Brain microvascular endothelial cell (primary cell): ENCODE results near the gene CDON.
A peak's percentile ranks its signal among the peaks of the same experiment; 100 is the strongest.

Experiments used
- DNase-seq: peaks from one replicate; pipeline ENCODE4 v3.0.0-alpha.2; 2020
- H3K27ac ChIP-seq: fragments of 250-450 bp; sonication (Bioruptor Pico); 2 replicates; pipeline ENCODE4 v1.5.1; 2020; ENCODE audit warnings: mild to moderate bottlenecking, moderate library complexity
- H3K27me3 ChIP-seq: fragments of 250-450 bp; sonication (Bioruptor Pico); replicated peaks from 2 replicates; pipeline ENCODE4 v1.5.1; 2020; ENCODE audit warnings: mild to moderate bottlenecking
- H3K36me3 ChIP-seq: fragments of 250-450 bp; sonication (Bioruptor Pico); replicated peaks from 2 replicates; pipeline ENCODE4 v1.5.1; 2020; ENCODE audit warnings: mild to moderate bottlenecking
- H3K4me3 ChIP-seq: 2 replicates; pipeline ENCODE4 v1.5.1; 2011; ENCODE audit warnings: low read depth, mild to moderate bottlenecking, control low read depth, low read length, moderate library complexity
- in situ Hi-C: cut with HindIII; loops from 2 replicates; pipeline ENCODE4 v1.10.0; 2017; ENCODE audit warnings: low sequenced_read_pairs, low pct_ligation_motif_present
- TF ChIP-seq, protein P1 (sequence below): IDR thresholded peaks from 2 replicates; pipeline ENCODE4 v1.5.1; 2011; ENCODE audit warnings: low read depth, mild to moderate bottlenecking, moderate library complexity, low read length, control low read depth, inconsistent platforms; ENCODE audit errors: missing control alignments

The CDON gene

DNA sequence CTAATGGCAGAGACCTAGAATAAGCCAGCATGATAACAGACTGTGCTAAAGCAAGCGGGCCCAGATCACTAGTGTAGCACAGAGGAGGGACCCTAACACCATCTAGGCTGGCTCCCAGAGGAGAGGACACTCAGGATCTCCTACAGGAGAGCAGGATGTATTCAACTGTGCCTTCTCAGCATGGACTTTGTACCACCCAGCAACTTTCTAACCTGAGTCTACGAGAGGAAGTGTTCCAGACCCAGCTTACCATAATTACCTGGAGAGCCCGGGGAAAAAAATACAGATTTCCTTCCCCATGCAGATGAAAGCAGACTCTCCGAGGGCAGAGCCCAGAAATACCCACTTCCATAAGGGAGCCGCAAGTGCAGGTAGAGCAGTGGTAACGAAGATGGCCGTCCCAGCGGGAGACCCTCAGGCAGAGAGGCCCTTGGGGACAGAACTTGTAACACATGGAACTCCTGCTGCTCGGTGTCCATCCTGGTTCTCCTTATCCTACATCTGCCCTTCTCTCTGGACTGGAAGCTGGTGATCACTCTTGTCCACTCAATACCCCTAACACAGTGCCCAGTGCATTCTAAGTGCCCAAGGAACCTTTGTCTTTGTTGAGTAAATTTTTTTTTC, 138.2 kb downstream of the CDON start:
- TF ChIP-seq, protein P1, sequence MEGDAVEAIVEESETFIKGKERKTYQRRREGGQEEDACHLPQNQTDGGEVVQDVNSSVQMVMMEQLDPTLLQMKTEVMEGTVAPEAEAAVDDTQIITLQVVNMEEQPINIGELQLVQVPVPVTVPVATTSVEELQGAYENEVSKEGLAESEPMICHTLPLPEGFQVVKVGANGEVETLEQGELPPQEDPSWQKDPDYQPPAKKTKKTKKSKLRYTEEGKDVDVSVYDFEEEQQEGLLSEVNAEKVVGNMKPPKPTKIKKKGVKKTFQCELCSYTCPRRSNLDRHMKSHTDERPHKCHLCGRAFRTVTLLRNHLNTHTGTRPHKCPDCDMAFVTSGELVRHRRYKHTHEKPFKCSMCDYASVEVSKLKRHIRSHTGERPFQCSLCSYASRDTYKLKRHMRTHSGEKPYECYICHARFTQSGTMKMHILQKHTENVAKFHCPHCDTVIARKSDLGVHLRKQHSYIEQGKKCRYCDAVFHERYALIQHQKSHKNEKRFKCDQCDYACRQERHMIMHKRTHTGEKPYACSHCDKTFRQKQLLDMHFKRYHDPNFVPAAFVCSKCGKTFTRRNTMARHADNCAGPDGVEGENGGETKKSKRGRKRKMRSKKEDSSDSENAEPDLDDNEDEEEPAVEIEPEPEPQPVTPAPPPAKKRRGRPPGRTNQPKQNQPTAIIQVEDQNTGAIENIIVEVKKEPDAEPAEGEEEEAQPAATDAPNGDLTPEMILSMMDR: no peak
- DNase-seq: no peak
- H3K36me3 ChIP-seq: no peaks in the 10 kb centered on the region
- no peak overlapping the region for H3K4me3 ChIP-seq
- in situ Hi-C loops: loop anchor here (25.0 kb wide), 1 partner anchor 263 kb away; no protein-coding TSS in a partner anchor
- H3K27ac ChIP-seq: no peak overlapping the region
- peaks cover 2% of the 10 kb centered on the region for H3K27me3 ChIP-seq

DNA sequence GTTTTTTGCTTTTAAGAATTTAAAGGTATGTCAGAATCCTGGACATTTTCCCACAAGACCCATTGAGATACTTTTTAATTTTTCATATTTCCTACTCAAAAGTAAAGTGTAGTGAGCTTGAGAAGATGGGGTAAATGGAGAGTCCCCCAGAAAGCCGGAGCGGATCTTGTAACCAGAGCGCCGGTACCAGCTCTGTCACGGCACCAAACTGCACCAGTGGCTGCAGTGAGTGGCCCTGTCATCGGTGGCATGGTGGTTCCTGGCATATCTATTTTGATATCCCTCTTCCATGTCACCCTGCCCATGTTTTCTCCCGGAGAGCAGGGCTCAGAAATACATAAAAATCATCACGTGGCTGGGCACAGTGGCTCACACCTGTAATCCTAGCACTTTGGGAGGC, 139.0 kb downstream of the CDON start:
- Histone ChIP-seq H3K4me3 (no peak overlapping the region), H3K27me3 (peaks cover 2% of the 10 kb centered on the region), H3K36me3 (no peaks in the 10 kb centered on the region), H3K27ac (no peak overlapping the region)
- in situ Hi-C loops: no loop called here
- no peak for DNase-seq
- TF ChIP-seq, protein P1: no peak

DNA sequence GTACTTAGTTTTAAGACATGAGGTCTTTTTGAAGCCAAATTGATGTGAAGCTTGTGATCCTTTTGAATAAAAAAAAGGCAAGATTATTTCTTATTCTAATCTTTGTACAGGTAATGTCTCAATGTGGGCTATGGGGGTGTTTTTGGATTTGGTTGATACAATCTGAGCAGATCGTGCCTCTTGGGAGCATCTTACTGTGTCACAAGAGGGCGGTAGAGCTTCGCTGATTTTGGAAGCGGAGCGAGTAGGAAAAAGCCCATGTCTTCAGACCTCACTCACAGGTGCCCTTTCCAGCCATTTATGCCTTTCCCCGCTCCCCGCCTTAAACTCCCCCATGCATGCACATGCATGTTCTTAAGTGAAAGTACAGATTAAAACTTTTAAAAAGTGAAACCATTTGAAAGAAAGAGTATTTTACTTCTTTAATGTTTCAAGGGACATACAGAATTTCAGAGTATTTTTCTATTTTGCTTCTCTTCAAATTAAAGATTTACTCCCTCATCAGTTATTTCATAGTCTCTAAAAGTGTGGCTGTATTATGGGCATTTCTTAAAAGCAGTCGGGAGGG, 139.6 kb downstream of the CDON start:
- Histone ChIP-seq H3K27ac (no peak overlapping the region), H3K27me3 (peaks cover 2% of the 10 kb centered on the region), H3K36me3 (no peaks in the 10 kb centered on the region), H3K4me3 (no peak overlapping the region)
- TF ChIP-seq, protein P1: peak; percentile 91
- in situ Hi-C loops: no loop called here
- DNase-seq: peak; percentile 62

DNA sequence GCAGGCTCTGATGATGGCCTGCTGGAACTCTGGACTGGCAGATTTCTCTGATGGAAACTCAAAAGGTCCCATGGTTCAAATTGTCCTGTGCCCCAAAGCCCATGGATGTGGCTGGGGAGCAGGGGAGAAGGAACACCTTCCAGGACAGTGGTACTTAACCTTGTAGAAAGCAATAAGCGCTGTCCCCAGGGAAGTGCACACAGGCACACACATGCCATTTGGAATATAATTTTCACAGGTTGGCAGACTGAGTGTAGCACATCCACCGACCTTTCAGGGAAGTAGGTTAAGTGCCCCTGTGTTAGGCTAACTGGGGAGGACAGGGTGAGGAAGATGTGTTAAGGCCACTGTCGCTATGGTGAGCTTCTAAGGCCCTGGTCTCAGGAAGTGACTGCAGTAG, 140.5 kb downstream of the CDON start:
- in situ Hi-C loops: no loop called here
- Histone ChIP-seq H3K36me3 (no peaks in the 10 kb centered on the region), H3K27ac (no peak overlapping the region), H3K27me3 (no peaks in the 10 kb centered on the region), H3K4me3 (no peak overlapping the region)
- TF ChIP-seq, protein P1: no peak
- DNase-seq: no peak

DNA sequence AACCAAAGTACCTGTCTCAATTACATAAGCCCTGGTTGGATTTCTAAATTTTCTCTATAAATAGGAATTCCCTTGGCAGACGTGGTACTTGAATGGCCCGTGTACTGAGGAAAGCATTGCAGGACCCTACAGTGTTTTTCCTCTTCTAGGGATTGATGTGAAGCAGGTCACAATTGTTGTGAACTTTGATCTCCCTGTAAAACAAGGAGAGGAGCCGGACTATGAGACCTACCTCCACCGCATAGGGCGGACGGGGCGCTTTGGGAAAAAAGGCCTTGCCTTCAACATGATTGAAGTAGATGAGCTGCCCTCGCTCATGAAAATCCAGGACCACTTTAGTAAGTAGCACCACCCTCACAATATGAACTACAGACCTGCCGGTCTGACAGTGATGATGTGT, 141.6 kb downstream of the CDON start:
- no peaks in the 10 kb centered on the region for H3K36me3 ChIP-seq
- in situ Hi-C loops: no loop called here
- TF ChIP-seq, protein P1: no peak

More for the DNA sequence above, 141.6 kb downstream of the CDON start:
- H3K4me3 ChIP-seq: no peak overlapping the region
- H3K27me3 ChIP-seq: no peaks in the 10 kb centered on the region
- DNase-seq: no peak
- no peak overlapping the region for H3K27ac ChIP-seq
